HG02840 (cell line): ENCODE data around the gene CPEB1.
"Not testable (repeated sequence)": the region's sequence is repeated elsewhere in the genome, so short reads cannot be mapped to it uniquely, and the experiment has no call there.

ENCODE experiments used
- ATAC-seq: cut with Tn5 transposase; IDR thresholded peaks from one replicate; pipeline ENCODE4 v1.9.1; 2021; ENCODE audit warnings: mild to moderate bottlenecking, moderate library complexity, moderate number of reproducible peaks; ENCODE audit not compliant: unreplicated experiment, low FRiP score

CPEB1 gene

GRCh38 chr15:82551646-82552247, 95.4 kb downstream of the CPEB1 start:
- ATAC-seq: no peak

- ATAC-seq: no peak
Measured at GRCh38 chr15:82549199-82549665, 97.9 kb downstream of the CPEB1 start.

- no peak for ATAC-seq
Measured at GRCh38 chr15:82548700-82549099, 98.5 kb downstream of the CPEB1 start.

- no peak for ATAC-seq
Measured at GRCh38 chr15:82545478-82545877, 101.7 kb downstream of the CPEB1 start.

GRCh38 chr15:82545002-82545401, 102.2 kb downstream of the CPEB1 start:
- no peak for ATAC-seq

- no peak for ATAC-seq
Measured at GRCh38 chr15:82544431-82544830, 102.7 kb downstream of the CPEB1 start.

- no peak for ATAC-seq
Measured at GRCh38 chr15:82543160-82543559, 104.0 kb downstream of the CPEB1 start.

GRCh38 chr15:82540984-82541431, 106.2 kb downstream of the CPEB1 start:
- no peak for ATAC-seq

- peak; percentile 94 for ATAC-seq
Measured at GRCh38 chr15:82540055-82540983, 106.8 kb downstream of the CPEB1 start, which contains the start of gene RPS17. RPS17 (minus strand) TSS chr15:82540457; CDS start chr15:82540428, 29 bp downstream.

- peak; percentile 0 for ATAC-seq
Measured at GRCh38 chr15:82539691-82540054, 107.5 kb downstream of the CPEB1 start.

GRCh38 chr15:82538961-82539690, 108.0 kb downstream of the CPEB1 start:
- no peak for ATAC-seq

GRCh38 chr15:82537351-82537908, 109.7 kb downstream of the CPEB1 start:
- no peak for ATAC-seq

- ATAC-seq: no peak
Measured at GRCh38 chr15:82536409-82537350, 110.5 kb downstream of the CPEB1 start.

GRCh38 chr15:82535566-82536408, 111.4 kb downstream of the CPEB1 start:
- no peak for ATAC-seq

- ATAC-seq: not testable (repeated sequence)
Measured at GRCh38 chr15:82535151-82535550, 112.0 kb downstream of the CPEB1 start.

- ATAC-seq: not testable (repeated sequence)
Measured at GRCh38 chr15:82534457-82534861, 112.7 kb downstream of the CPEB1 start.

GRCh38 chr15:82533801-82534200, 113.4 kb downstream of the CPEB1 start:
- ATAC-seq: no peak

- ATAC-seq: no peak
Measured at GRCh38 chr15:82532991-82533481, 114.1 kb downstream of the CPEB1 start.
